Breast epithelium (tissue), 3 donors: Measurements from ENCODE around the gene ATPAF2.

ENCODE experiments used
- CTCF ChIP-seq, 3 donors: fragments of 450-650 bp; IDR thresholded peaks; one replicate each; pipeline ENCODE4 v1.5.1; 2016 to 2017; ENCODE audit warnings: antibody characterized with exemption in 3 of 3, mild to moderate bottlenecking in 3 of 3, moderate library complexity in 3 of 3
- POLR2A ChIP-seq: fragments of 450-650 bp; IDR thresholded peaks from one replicate; pipeline ENCODE4 v1.6.1; 2016; ENCODE audit warnings: antibody characterized with exemption, mild to moderate bottlenecking, moderate library complexity
- POLR2AphosphoS5 ChIP-seq, 3 donors: sonication (generic); formaldehyde crosslinking; IDR thresholded peaks; one replicate each; pipeline ENCODE4 v1.6.1; 2017; ENCODE audit warnings: antibody characterized with exemption in 3 of 3

- TF ChIP-seq CTCF (IDR thresholded peaks at IDR 0.05) (no peak), POLR2A (no peak), POLR2AphosphoS5 (IDR thresholded peaks at IDR 0.05) (no peak)
Measured at GRCh38 chr17:18070861-18071340, 31.9 kb upstream of the ATPAF2 start.
